Stimulated activated naive CD8-positive, alpha-beta T cell treated with anti-CD3 and anti-CD28 coated beads, Interleukin-15, Interleukin-2, amounts not matched to agents 100 ng/mL and 50 ng/mL, for 24 hours (primary cell): ENCODE measurements around the gene ARHGAP15.

Source experiments
- H3K27ac Mint-ChIP-seq: one replicate; pipeline ENCODE4 v1.8.0; 2021; ENCODE audit warnings: mild to moderate bottlenecking, mixed read lengths
- H3K27me3 Mint-ChIP-seq: one replicate; pipeline ENCODE4 v1.8.0; 2021; ENCODE audit warnings: mixed read lengths
- H3K36me3 Mint-ChIP-seq: one replicate; pipeline ENCODE4 v1.8.0; 2021; ENCODE audit warnings: low read depth, mixed read lengths
- H3K4me1 Mint-ChIP-seq: one replicate; pipeline ENCODE4 v1.8.0; 2021; ENCODE audit warnings: low read depth, mixed read lengths
- H3K4me3 Mint-ChIP-seq: one replicate; pipeline ENCODE4 v1.8.0; 2021; ENCODE audit warnings: mild to moderate bottlenecking, mixed read lengths
- H3K9me3 Mint-ChIP-seq: one replicate; pipeline ENCODE4 v1.8.0; 2021; ENCODE audit warnings: mixed read lengths

ARHGAP15 gene

DNA sequence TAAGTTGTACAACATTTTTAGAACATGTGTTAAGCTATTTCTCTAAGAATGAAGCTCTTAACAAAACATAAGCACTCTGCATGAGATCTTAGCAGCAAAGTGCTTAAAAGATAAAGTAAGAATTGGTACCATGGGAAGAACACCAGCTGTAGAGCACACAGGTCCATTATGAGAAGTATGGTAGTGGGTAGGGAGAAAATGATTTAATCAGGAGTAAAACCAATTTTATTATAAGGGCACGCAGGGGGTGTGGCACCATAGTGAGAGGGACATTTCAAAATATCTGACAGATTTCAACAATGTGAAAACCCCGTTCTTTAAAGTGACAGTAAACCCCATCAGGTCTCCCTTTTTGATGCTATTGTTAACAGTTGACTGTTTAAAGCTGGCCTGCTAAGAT is 492.9 kb downstream of the ARHGAP15 start:
- H3K36me3 Mint-ChIP-seq: peaks cover 75% of the 10 kb centered on the region
- no peak overlapping the region for H3K4me3 Mint-ChIP-seq
- H3K4me1 Mint-ChIP-seq: no peaks in the 10 kb centered on the region
- no peaks in the 10 kb centered on the region for H3K27me3 Mint-ChIP-seq
- peaks cover 13% of the 10 kb centered on the region for H3K9me3 Mint-ChIP-seq
- no peak overlapping the region for H3K27ac Mint-ChIP-seq

- H3K27me3 Mint-ChIP-seq: no peaks in the 10 kb centered on the region
- H3K4me3 Mint-ChIP-seq: no peak overlapping the region
- H3K9me3 Mint-ChIP-seq: peaks cover 13% of the 10 kb centered on the region
- H3K27ac Mint-ChIP-seq: no peak overlapping the region
- H3K4me1 Mint-ChIP-seq: no peaks in the 10 kb centered on the region
- H3K36me3 Mint-ChIP-seq: peaks cover 79% of the 10 kb centered on the region
Observed at GRCh38 chr2:143623231-143623908, 494.2 kb downstream of the ARHGAP15 start.

DNA sequence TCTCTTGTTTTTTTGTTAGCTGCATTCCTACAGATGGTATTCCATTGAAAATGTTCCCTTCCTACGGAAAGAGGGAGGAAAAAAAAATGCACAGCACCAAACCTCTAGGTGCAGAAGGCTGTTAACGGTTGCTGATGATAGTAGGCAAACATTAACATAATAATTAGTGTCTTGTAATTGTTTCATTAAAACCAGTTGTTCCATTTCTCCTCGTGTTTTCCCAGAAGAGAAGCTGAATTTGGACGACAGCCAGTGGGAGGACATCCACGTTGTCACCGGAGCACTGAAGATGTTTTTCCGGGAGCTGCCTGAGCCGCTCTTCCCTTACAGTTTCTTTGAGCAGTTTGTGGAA is 494.7 kb downstream of the ARHGAP15 start:
- Mint-ChIP-seq H3K36me3 (peaks cover 84% of the 10 kb centered on the region), H3K4me3 (no peak overlapping the region), H3K9me3 (peaks cover 13% of the 10 kb centered on the region), H3K27me3 (no peaks in the 10 kb centered on the region), H3K27ac (no peak overlapping the region), H3K4me1 (no peaks in the 10 kb centered on the region)

DNA sequence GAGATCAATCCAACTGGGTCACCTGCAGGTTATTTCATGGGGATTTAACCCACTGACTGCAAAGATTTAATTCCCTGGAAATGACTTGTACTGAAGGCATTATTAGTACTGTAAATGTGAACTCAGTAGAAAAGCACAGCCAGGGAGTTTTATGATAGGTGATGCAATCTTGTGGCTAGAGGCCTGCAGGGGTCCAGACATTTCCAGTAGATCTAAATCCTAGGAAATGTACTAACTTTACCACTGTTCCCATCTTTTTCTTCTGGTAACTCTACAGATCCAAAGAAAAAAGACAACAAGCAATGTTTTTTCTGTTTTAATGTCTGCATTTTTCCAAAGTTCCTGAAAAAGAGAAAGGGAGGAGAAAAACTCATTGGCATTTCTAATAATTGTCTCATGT is 500.1 kb downstream of the ARHGAP15 start:
- Mint-ChIP-seq H3K9me3 (peaks cover 19% of the 10 kb centered on the region), H3K4me1 (peaks cover 20% of the 10 kb centered on the region)

GRCh38 chr2:143632751-143633374 is 503.6 kb downstream of the ARHGAP15 start:
- peaks cover 20% of the 10 kb centered on the region for H3K4me1 Mint-ChIP-seq

More for the DNA sequence above, 500.1 kb downstream of the ARHGAP15 start:
- Mint-ChIP-seq H3K27ac (no peak overlapping the region), H3K36me3 (peaks cover 82% of the 10 kb centered on the region), H3K4me3 (no peak overlapping the region), H3K27me3 (no peaks in the 10 kb centered on the region)

GRCh38 chr2:143633419-143633818 is 504.2 kb downstream of the ARHGAP15 start:
- peaks cover 30% of the 10 kb centered on the region for H3K9me3 Mint-ChIP-seq
- peak overlapping the region; percentile 74 for H3K27ac Mint-ChIP-seq
- peaks cover 20% of the 10 kb centered on the region for H3K4me1 Mint-ChIP-seq
- no peak overlapping the region for H3K4me3 Mint-ChIP-seq
- H3K27me3 Mint-ChIP-seq: no peaks in the 10 kb centered on the region
- H3K36me3 Mint-ChIP-seq: peaks cover 72% of the 10 kb centered on the region

More at GRCh38 chr2:143632751-143633374, 503.6 kb downstream of the ARHGAP15 start:
- no peaks in the 10 kb centered on the region for H3K27me3 Mint-ChIP-seq
- H3K27ac Mint-ChIP-seq: peak overlapping the region; percentile 33
- H3K4me3 Mint-ChIP-seq: no peak overlapping the region
- peaks cover 30% of the 10 kb centered on the region for H3K9me3 Mint-ChIP-seq
- H3K36me3 Mint-ChIP-seq: peaks cover 77% of the 10 kb centered on the region

DNA sequence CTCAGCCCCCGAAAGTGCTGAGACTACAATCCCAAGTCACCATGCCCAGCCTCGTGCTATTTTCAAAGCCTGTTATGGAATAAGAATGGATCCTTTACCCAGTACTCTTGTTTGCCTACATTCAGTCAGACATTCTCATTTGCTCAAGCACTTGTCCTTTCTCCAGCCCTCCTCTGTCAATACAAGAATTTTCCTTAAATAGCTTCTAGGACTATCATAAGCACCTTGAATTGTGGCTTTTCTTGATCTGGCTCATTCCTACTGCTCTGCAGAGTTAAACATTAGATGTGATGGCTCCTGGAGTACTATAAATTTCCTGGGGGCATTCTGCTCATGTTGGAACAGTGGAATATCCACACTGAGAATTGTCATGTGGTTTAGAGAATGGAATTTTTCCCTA is 506.1 kb downstream of the ARHGAP15 start:
- no peaks in the 10 kb centered on the region for H3K27me3 Mint-ChIP-seq
- H3K27ac Mint-ChIP-seq: no peak overlapping the region
- H3K36me3 Mint-ChIP-seq: peaks cover 76% of the 10 kb centered on the region
- H3K4me3 Mint-ChIP-seq: no peak overlapping the region
- H3K9me3 Mint-ChIP-seq: peaks cover 30% of the 10 kb centered on the region
- peaks cover 20% of the 10 kb centered on the region for H3K4me1 Mint-ChIP-seq

- Mint-ChIP-seq H3K27ac (no peak overlapping the region), H3K4me1 (peaks cover 20% of the 10 kb centered on the region), H3K27me3 (no peaks in the 10 kb centered on the region), H3K36me3 (peaks cover 79% of the 10 kb centered on the region), H3K9me3 (peaks cover 30% of the 10 kb centered on the region), H3K4me3 (no peak overlapping the region)
Observed at GRCh38 chr2:143635936-143636335, 506.7 kb downstream of the ARHGAP15 start.

DNA sequence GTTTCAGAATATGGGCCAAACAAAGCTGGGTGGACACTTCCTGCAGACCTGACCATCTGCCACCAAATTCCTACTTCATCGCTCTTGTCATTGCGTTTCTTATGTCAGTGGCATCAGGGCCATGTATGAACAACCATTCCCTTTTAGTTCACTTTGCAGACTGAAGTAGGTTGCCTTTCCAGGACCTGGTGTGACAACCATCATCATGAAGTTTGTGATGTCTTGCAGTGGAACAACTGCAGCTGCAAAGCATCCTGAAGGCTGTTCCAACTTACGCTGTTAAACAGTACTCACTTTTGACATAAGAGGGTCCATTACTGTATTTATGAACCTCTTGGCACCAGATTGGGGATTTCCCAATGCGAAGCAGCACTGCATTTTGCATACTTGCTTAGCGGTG is 511.6 kb downstream of the ARHGAP15 start:
- peaks cover 2% of the 10 kb centered on the region for H3K4me1 Mint-ChIP-seq
- no peaks in the 10 kb centered on the region for H3K27me3 Mint-ChIP-seq
- no peak overlapping the region for H3K4me3 Mint-ChIP-seq
- no peak overlapping the region for H3K27ac Mint-ChIP-seq
- peaks cover 60% of the 10 kb centered on the region for H3K36me3 Mint-ChIP-seq
- H3K9me3 Mint-ChIP-seq: peaks cover 13% of the 10 kb centered on the region

GRCh38 chr2:143645921-143646645 is 516.9 kb downstream of the ARHGAP15 start:
- H3K9me3 Mint-ChIP-seq: peaks cover 8% of the 10 kb centered on the region
- H3K27ac Mint-ChIP-seq: no peak overlapping the region
- peaks cover 4% of the 10 kb centered on the region for H3K4me1 Mint-ChIP-seq
- no peaks in the 10 kb centered on the region for H3K27me3 Mint-ChIP-seq
- H3K4me3 Mint-ChIP-seq: no peak overlapping the region
- H3K36me3 Mint-ChIP-seq: peaks cover 60% of the 10 kb centered on the region

DNA sequence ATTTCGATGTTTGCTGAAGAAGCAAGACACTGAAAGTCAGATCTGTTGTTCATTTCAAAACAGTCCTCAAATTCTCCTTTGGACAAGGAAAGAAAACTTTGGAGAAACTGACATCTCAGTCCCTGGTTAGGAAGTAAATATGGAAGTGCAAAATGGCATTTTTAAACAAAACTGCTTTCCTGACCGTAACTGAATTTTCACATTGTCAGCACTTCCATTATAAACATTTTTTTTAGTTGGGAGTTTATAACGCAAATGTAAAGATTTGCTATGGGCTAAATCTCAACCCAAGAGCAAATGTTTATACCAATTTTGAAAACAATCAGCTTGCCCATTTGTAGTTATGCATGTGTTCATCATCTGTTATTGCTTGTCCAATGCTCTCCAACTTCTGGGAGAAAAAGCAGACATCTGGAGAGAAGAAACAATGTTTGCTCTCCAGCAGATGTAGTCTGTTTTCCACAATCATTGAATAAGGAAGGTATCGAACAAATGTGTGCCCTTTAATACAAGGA is 520.1 kb downstream of the ARHGAP15 start:
- no peak overlapping the region for H3K27ac Mint-ChIP-seq
- peaks cover 4% of the 10 kb centered on the region for H3K4me1 Mint-ChIP-seq
- peaks cover 60% of the 10 kb centered on the region for H3K36me3 Mint-ChIP-seq
- no peaks in the 10 kb centered on the region for H3K27me3 Mint-ChIP-seq
- no peak overlapping the region for H3K4me3 Mint-ChIP-seq
- H3K9me3 Mint-ChIP-seq: peaks cover 25% of the 10 kb centered on the region

DNA sequence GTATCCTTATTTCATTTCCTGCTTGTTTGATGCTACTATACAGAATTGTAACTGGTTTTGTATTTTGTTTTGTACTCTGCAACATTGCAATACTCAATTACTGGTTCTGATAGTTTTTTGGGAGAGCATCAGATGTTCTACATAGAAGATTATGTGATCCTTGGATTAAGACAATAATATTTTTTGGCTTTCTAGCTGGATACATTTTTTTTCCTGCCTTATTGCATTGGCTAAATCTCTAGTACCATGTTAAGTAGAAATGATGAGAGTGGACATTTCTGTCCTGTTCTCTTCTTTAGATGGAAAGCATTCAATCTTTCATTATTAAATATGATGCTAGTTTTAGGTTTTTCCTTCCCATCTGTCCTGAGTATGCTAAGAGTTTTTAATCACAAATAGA is 523.5 kb downstream of the ARHGAP15 start:
- Mint-ChIP-seq H3K4me3 (no peak overlapping the region), H3K9me3 (peaks cover 27% of the 10 kb centered on the region), H3K4me1 (peaks cover 8% of the 10 kb centered on the region), H3K36me3 (peaks cover 61% of the 10 kb centered on the region), H3K27me3 (no peaks in the 10 kb centered on the region), H3K27ac (no peak overlapping the region)

- Mint-ChIP-seq H3K4me3 (no peak overlapping the region), H3K27me3 (no peaks in the 10 kb centered on the region), H3K27ac (no peak overlapping the region), H3K36me3 (peaks cover 13% of the 10 kb centered on the region), H3K9me3 (no peaks in the 10 kb centered on the region), H3K4me1 (no peaks in the 10 kb centered on the region)
Observed at GRCh38 chr2:143668234-143668633, 539.0 kb downstream of the ARHGAP15 start.

GRCh38 chr2:143674051-143674450 is 544.8 kb downstream of the ARHGAP15 start:
- Mint-ChIP-seq H3K4me3 (no peak overlapping the region), H3K27ac (no peak overlapping the region), H3K36me3 (peaks cover 32% of the 10 kb centered on the region), H3K27me3 (no peaks in the 10 kb centered on the region), H3K9me3 (peaks cover 4% of the 10 kb centered on the region), H3K4me1 (peaks cover 14% of the 10 kb centered on the region)

DNA sequence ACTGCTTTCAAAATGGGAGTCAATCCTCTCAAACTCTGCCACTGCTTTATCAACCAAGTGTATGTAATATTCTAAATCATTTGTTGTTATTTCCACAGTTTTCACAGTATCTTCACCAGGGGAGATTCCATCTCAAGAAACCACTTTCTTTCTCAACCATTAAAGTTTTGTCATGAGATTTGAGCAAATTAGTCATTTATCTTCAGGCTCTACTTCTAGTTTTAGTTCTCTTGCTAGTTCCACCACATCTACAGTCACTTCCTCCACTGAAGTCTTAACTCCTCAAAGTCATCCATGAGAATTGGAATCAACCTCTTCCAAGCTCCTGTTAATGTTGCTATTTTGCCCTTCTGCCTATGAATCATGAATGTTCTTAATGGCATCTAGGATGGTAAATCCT is 545.8 kb downstream of the ARHGAP15 start:
- peaks cover 14% of the 10 kb centered on the region for H3K4me1 Mint-ChIP-seq
- H3K27me3 Mint-ChIP-seq: no peaks in the 10 kb centered on the region
- H3K36me3 Mint-ChIP-seq: peaks cover 32% of the 10 kb centered on the region
- peaks cover 4% of the 10 kb centered on the region for H3K9me3 Mint-ChIP-seq
- no peak overlapping the region for H3K4me3 Mint-ChIP-seq
- no peak overlapping the region for H3K27ac Mint-ChIP-seq
